Measurements from ENCODE around the gene SRCAP. TPM values are rescaled to one million over a fixed set of nuclear protein-coding genes. Genes with fewer than 3 reads are reported as not detected.

Gene SRCAP
- polyA plus RNA-seq, 1 donor (not counting 4 experiments of a cell fraction or from before 2014, with no cell fraction given), result 1.4 TPM

DNA sequence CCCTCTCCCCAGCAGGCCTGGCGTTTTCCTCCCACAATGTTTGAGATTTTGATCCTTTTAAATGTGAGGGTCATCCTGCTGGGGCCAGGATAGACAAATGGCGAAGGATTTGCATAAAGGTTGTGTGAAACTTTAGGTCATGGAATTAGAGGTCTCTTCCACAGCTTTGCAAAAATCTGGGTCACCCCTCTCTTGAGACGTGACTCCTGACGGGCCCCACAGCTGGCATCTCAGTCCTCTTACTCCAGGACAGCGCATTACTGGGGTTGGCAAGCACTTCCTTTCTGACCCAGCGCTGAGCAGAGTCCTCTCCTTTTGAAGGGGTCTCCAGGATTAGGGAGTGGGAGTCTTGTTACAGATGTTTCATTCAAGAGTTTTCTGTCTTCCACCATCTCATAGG, 80.6 kb downstream of the SRCAP start:
- Histone ChIP-seq H3K9me3 (ENCODE audit: control insufficient read depth, low read depth, low read length) (no peaks in the 10 kb centered on the region), H3K4me3 (ENCODE audit: control insufficient read depth in 2 of 3, extremely low read depth in 1 of 3, insufficient read depth in 2 of 3, low read depth in 1 of 3, low read length in 3 of 3) (no peak overlapping the region), H3K36me3 (ENCODE audit: control insufficient read depth in 2 of 2, extremely low read depth in 1 of 2, insufficient read depth in 2 of 2, low read length in 2 of 2) (peaks cover 10 to 20% of the 10 kb centered on the region in 2 experiments), H2AFZ (ENCODE audit: control insufficient read depth, low read length) (no peak overlapping the region), H3K4me2 (ENCODE audit: control insufficient read depth, extremely low read depth, insufficient read depth, low read depth, low read length) (no peak overlapping the region), H3K79me2 (ENCODE audit: control insufficient read depth, insufficient read depth, low read length) (no peaks in the 10 kb centered on the region), H3K4me1 (ENCODE audit: control insufficient read depth, extremely low read depth, insufficient read depth, low read length) (peaks cover 9% of the 10 kb centered on the region), H3K9ac (ENCODE audit: control insufficient read depth, extremely low read depth, insufficient read depth, low read length) (no peak overlapping the region), H3K27me3 (ENCODE audit: control insufficient read depth, extremely low read depth, insufficient read depth, low read length) (no peaks in the 10 kb centered on the region), H4K20me1 (ENCODE audit: control insufficient read depth, extremely low read depth, insufficient read depth, low read length) (no peaks in the 10 kb centered on the region), H3K27ac (ENCODE audit: control insufficient read depth, insufficient read depth, low read length) (no peak overlapping the region), H3K9me1 (ENCODE audit: control insufficient read depth, extremely low read depth, insufficient read depth, low read length) (no peaks in the 10 kb centered on the region)
- DNase-seq (ENCODE audit: low read depth, low spot score), result no peak
- no peak for FAIRE-seq
- TF ChIP-seq EZH2 (IDR thresholded peaks at IDR 0.05; ENCODE audit: low read length), result no peak
- TF ChIP-seq CTCF (optimal IDR thresholded peaks at IDR 0.05 in 1 of 3, IDR thresholded peaks at IDR 0.05 in 1 of 3, conservative IDR thresholded peaks at IDR 0.05 in 1 of 3; ENCODE audit: extremely low read depth in 1 of 3, insufficient read depth in 2 of 3, low read length in 3 of 3), result no peak
- dilution Hi-C loops (cut with MboI; ENCODE audit: extremely low pct_ligation_motif_present, low sequenced_read_pairs), result loop anchor here (25.0 kb wide), 1 partner anchor 108 kb away; the partner anchor contains the start of genes BCL7C and CTF1

- Histone ChIP-seq H4K20me1 (ENCODE audit: control insufficient read depth, extremely low read depth, insufficient read depth, low read length) (no peaks in the 10 kb centered on the region), H3K9me3 (ENCODE audit: control insufficient read depth, low read depth, low read length) (no peaks in the 10 kb centered on the region), H2AFZ (ENCODE audit: control insufficient read depth, low read length) (no peak overlapping the region), H3K4me2 (ENCODE audit: control insufficient read depth, extremely low read depth, insufficient read depth, low read depth, low read length) (no peak overlapping the region), H3K36me3 (ENCODE audit: control insufficient read depth in 2 of 2, extremely low read depth in 1 of 2, insufficient read depth in 2 of 2, low read length in 2 of 2) (peaks cover 6 to 20% of the 10 kb centered on the region in 2 experiments), H3K4me3 (ENCODE audit: control insufficient read depth in 2 of 3, extremely low read depth in 1 of 3, insufficient read depth in 2 of 3, low read depth in 1 of 3, low read length in 3 of 3) (no peak overlapping the region), H3K4me1 (ENCODE audit: control insufficient read depth, extremely low read depth, insufficient read depth, low read length) (peaks cover 5% of the 10 kb centered on the region), H3K9me1 (ENCODE audit: control insufficient read depth, extremely low read depth, insufficient read depth, low read length) (no peaks in the 10 kb centered on the region), H3K27me3 (ENCODE audit: control insufficient read depth, extremely low read depth, insufficient read depth, low read length) (no peaks in the 10 kb centered on the region), H3K27ac (ENCODE audit: control insufficient read depth, insufficient read depth, low read length) (no peak overlapping the region), H3K9ac (ENCODE audit: control insufficient read depth, extremely low read depth, insufficient read depth, low read length) (no peak overlapping the region), H3K79me2 (ENCODE audit: control insufficient read depth, insufficient read depth, low read length) (peaks cover under 1% of the 10 kb centered on the region)
- no peak for DNase-seq (ENCODE audit: low read depth, low spot score)
- FAIRE-seq, result no peak
- TF ChIP-seq CTCF (optimal IDR thresholded peaks at IDR 0.05 in 1 of 3, IDR thresholded peaks at IDR 0.05 in 1 of 3, conservative IDR thresholded peaks at IDR 0.05 in 1 of 3; ENCODE audit: extremely low read depth in 1 of 3, insufficient read depth in 2 of 3, low read length in 3 of 3) (no peak), EZH2 (IDR thresholded peaks at IDR 0.05; ENCODE audit: low read length) (no peak)
- dilution Hi-C loops (cut with MboI; ENCODE audit: extremely low pct_ligation_motif_present, low sequenced_read_pairs), result loop anchor here (25.0 kb wide), 1 partner anchor 107 kb away; the partner anchor contains the start of genes BCL7C and CTF1
Measured at GRCh38 chr16:30780021-30780420, 81.0 kb downstream of the SRCAP start.

All from keratinocyte (primary cell).